CD4-positive, CD25-positive, alpha-beta regulatory T cell (primary cell): ENCODE measurements around the gene TMEM106A. TPM values are rescaled to one million over a fixed set of nuclear protein-coding genes. Genes with fewer than 3 reads are reported as not detected.

ENCODE experiments used
- ATAC-seq, 2 donors: fragments of 150-1000 bp; cut with Tn5 transposase; one replicate each; pipeline ENCODE4 v1.10.0; 2021; ENCODE audit warnings: low read depth in 2 of 2, moderate number of reproducible peaks in 2 of 2, moderate library complexity in 1 of 2
- DNase-seq, 3 donors: peaks; one replicate each; pipeline versions ENCODE4 v3.0.0 to v3.0.0-alpha.2; 2012 to 2022; ENCODE audit warnings: mixed read lengths in 1 of 3
- H3K27ac ChIP-seq: one replicate; pipeline ENCODE4 v1.7.0; 2013; ENCODE audit warnings: mild to moderate bottlenecking, low read length; ENCODE audit not compliant: insufficient read depth, poor library complexity, severe bottlenecking
- H3K27me3 ChIP-seq: one replicate; pipeline ENCODE4 v1.7.0; 2013; ENCODE audit warnings: low read length; ENCODE audit not compliant: control insufficient read depth, insufficient read depth
- H3K36me3 ChIP-seq: one replicate; pipeline ENCODE4 v1.7.0; 2013; ENCODE audit warnings: mild to moderate bottlenecking, low read length, moderate library complexity; ENCODE audit not compliant: control insufficient read depth, insufficient read depth
- H3K4me1 ChIP-seq: 2 replicates; pipeline ENCODE4 v1.7.0; 2013; ENCODE audit warnings: mild to moderate bottlenecking, low read length; ENCODE audit not compliant: insufficient read depth, control insufficient read depth, poor library complexity, severe bottlenecking
- H3K4me3 ChIP-seq: one replicate; pipeline ENCODE4 v1.7.0; 2013; ENCODE audit warnings: low read depth, mild to moderate bottlenecking, low read length, moderate library complexity
- H3K9me3 ChIP-seq, 2 experiments: 1 replicate in 1 of 2; 2 replicates in 1 of 2; pipeline ENCODE4 v1.7.0; 2013; ENCODE audit warnings: low read length in 2 of 2, mild to moderate bottlenecking in 1 of 2, moderate library complexity in 1 of 2; ENCODE audit not compliant: control insufficient read depth in 2 of 2
- H3K27ac Mint-ChIP-seq, 3 donors: one replicate each; pipeline ENCODE4 v1.8.0; 2020 to 2022; ENCODE audit warnings: mild to moderate bottlenecking in 3 of 3, mixed read lengths in 3 of 3, moderate library complexity in 2 of 3
- H3K27me3 Mint-ChIP-seq: one replicate; pipeline ENCODE4 v1.8.0; 2022; ENCODE audit warnings: mild to moderate bottlenecking, mixed read lengths
- H3K36me3 Mint-ChIP-seq: one replicate; pipeline ENCODE4 v1.8.0; 2020; ENCODE audit warnings: mixed read lengths
- H3K4me1 Mint-ChIP-seq, 4 donors: one replicate each; pipeline ENCODE4 v1.8.0; 2020 to 2022; ENCODE audit warnings: mixed read lengths in 4 of 4, mild to moderate bottlenecking in 1 of 4
- H3K4me3 Mint-ChIP-seq, 4 donors: one replicate each; pipeline ENCODE4 v1.8.0; 2020 to 2022; ENCODE audit warnings: mild to moderate bottlenecking in 4 of 4, mixed read lengths in 4 of 4, moderate library complexity in 3 of 4
- H3K9me3 Mint-ChIP-seq, 7 donors: one replicate each; pipeline ENCODE4 v1.8.0; 2020 to 2022; ENCODE audit warnings: mixed read lengths in 7 of 7, mild to moderate bottlenecking in 3 of 7, moderate library complexity in 2 of 7
- polyA plus RNA-seq, 4 donors: library from polyadenylated mRNA; unstranded; fragments of 300-500 nt; fragmentation: Illumina TruSeq; gene quantifications; one replicate each; pipeline ENCODE4 v1.2.3, GENCODE V29; 2021
- total RNA-seq: library from RNA; stranded (reverse); gene quantifications from one replicate; pipeline ENCODE4 v1.2.3, GENCODE V29; 2022

Gene TMEM106A
- total and polyA plus RNA-seq, 5 donors from 2014 or later, result 1.3 to 12.9 (median 2.5) TPM

DNA sequence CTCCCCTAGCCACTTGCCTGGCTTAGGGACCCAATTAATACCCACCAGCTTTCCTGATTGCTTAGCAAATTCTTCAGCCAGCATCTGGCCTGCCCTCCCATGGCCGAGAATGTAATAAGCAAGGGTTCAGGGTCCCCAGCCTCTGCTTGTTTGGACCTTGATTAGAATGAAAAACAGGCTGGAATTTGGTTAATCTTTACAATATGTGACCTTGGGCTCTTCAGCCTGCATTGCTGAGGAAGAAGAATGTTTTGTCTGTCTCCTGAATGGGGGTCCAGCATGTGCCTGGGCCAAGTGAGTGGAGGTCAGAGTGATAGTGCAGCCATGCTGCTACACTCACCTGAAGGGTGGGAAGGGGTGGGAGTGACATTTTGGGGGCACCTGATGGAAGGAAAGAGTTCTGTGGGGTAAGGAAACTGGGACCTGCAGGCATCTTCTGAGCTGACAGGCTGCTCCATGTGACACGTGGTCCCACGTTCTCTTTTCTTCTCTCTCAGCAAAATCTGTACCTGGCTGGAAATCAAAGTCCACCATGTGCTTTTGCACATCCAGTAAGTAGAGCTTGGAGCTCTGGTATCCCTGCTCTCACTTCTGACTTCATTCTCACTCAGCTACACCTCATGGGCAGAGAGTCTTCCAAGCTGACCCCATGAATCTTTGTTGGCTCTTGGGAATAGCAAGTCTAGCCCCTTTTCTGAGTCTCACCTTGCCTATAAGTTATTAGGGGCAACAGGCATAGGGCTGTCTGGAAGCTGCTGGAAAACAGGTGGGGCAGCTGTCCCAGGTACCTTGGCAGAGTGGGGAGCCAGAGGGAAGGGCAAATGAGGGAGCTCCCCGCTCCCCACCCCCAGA is 5.3 kb downstream of the TMEM106A start:
- no peaks in the 10 kb centered on the region for H3K9me3 Mint-ChIP-seq
- no peaks in the 10 kb centered on the region for H3K27me3 ChIP-seq
- H3K36me3 Mint-ChIP-seq, result peaks cover 29% of the 10 kb centered on the region
- peaks cover 8% of the 10 kb centered on the region for H3K36me3 ChIP-seq
- peaks cover 6 to 42% (median 27%) of the 10 kb centered on the region in 4 donors for H3K4me1 Mint-ChIP-seq
- peaks cover 15% of the 10 kb centered on the region for H3K4me1 ChIP-seq
- no peak overlapping the region for H3K27ac ChIP-seq
- no peaks in the 10 kb centered on the region for H3K9me3 ChIP-seq
- DNase-seq (no peak), ATAC-seq (no peak)
- H3K27me3 Mint-ChIP-seq, result no peaks in the 10 kb centered on the region
- H3K4me3 ChIP-seq, result no peak overlapping the region
- peak overlapping the region in 1 of 4 donors; percentile 35 for H3K4me3 Mint-ChIP-seq
- peak overlapping the region in 2 of 3 donors; percentile 42 to 65 for H3K27ac Mint-ChIP-seq

DNA sequence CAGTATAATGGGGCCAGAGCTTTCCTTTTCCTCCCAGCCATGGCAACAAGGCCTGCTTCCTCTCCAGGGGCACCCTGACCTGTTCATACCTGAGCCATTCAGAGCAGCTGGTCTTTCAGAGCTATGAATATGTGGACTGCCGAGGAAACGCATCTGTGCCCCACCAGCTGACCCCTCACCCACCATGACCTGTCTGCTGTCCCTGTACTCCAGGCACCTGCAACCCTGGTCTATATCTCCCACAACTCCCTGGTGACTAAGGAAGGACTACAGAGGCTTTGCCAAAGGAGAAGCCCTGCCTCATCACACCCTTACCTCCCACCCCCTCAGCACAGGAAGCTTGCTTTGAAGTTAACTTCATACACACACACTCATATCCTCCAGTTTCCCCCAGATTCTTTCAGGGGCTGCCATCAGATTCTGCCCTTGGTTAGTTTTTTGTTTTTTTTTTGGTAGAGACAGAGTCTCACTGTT is 6.0 kb downstream of the TMEM106A start:
- Mint-ChIP-seq H3K27me3 (no peaks in the 10 kb centered on the region), H3K36me3 (peaks cover 29% of the 10 kb centered on the region), H3K4me3 (peak overlapping the region in 2 of 4 donors; percentile 35), H3K9me3 (no peaks in the 10 kb centered on the region), H3K27ac (peak overlapping the region in 2 of 3 donors; percentile 8 to 15), H3K4me1 (peaks cover 3 to 35% (median 21%) of the 10 kb centered on the region in 4 donors)
- DNase-seq (peak in 1 of 3 donors; percentile 17), ATAC-seq (no peak)
- Histone ChIP-seq H3K9me3 (no peaks in the 10 kb centered on the region), H3K27ac (no peak overlapping the region), H3K27me3 (no peaks in the 10 kb centered on the region), H3K36me3 (peaks cover 8% of the 10 kb centered on the region), H3K4me1 (peaks cover 8% of the 10 kb centered on the region), H3K4me3 (no peak overlapping the region)

DNA sequence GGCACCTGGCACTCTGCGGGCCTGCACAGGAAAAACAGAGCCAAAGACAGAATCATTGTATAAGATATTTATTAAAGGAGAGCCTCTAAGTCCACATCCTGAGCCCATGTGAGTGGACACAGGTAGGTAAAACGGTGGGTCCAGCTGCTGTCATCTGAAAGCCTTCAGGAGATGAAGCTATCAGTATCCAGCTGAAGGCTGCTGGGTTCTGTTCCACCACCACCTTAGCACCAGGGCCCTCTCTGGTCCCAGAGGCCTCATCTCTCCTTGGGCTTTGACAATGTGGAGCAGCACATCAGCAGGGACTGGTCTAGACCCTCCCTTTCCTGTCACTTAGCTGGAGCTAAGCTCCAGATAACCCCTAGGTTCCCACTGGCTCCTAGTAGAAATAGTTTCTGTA is 7.3 kb downstream of the TMEM106A start:
- no peak overlapping the region for H3K27ac Mint-ChIP-seq
- H3K4me1 ChIP-seq, result no peaks in the 10 kb centered on the region
- no peaks in the 10 kb centered on the region for H3K9me3 ChIP-seq
- H3K36me3 ChIP-seq, result peaks cover 8% of the 10 kb centered on the region
- H3K4me3 ChIP-seq, result no peak overlapping the region
- H3K27ac ChIP-seq, result no peak overlapping the region
- DNase-seq (no peak), ATAC-seq (no peak)
- H3K36me3 Mint-ChIP-seq, result peaks cover 33% of the 10 kb centered on the region
- no peaks in the 10 kb centered on the region for H3K27me3 Mint-ChIP-seq
- H3K4me1 Mint-ChIP-seq, result peaks cover 0 to 22% (median 16%) of the 10 kb centered on the region in 4 donors
- H3K9me3 Mint-ChIP-seq, result no peaks in the 10 kb centered on the region
- H3K27me3 ChIP-seq, result no peaks in the 10 kb centered on the region
- no peak overlapping the region for H3K4me3 Mint-ChIP-seq

DNA sequence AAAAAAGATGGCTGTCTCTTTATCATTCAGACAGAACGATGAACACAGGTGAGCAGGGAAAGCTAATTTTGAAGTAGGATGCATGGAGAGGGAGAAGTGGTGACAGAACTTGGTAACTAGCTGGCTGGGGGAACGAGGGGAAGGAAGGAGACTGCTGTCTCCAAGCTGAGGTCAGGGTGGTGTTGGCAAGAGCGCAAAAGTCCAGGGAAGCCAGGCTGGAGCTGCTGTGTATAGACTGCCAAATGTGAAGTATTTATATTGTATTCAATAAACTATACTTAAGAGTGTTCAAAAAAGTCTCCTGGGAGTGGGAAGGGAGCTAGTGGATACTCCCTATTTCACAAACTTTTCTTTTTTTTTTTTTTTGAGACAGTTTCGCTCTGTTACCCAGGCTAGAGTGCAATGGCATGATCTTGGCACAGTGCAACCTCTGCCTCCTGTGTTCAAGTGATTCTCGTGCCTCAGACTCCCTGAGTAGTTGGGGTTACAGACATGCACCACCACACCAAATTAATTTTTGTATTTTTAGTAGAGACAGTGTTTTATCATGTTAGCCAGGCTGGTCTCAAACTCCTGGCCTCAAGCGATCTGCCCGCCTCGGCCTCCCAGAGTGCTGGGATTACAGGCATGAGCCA is 8.2 kb downstream of the TMEM106A start:
- ATAC-seq (no peak), DNase-seq (no peak)
- Mint-ChIP-seq H3K36me3 (peaks cover 36% of the 10 kb centered on the region), H3K4me1 (peaks cover 0 to 22% (median 16%) of the 10 kb centered on the region in 4 donors), H3K27me3 (no peaks in the 10 kb centered on the region), H3K4me3 (no peak overlapping the region), H3K27ac (no peak overlapping the region), H3K9me3 (no peaks in the 10 kb centered on the region)
- Histone ChIP-seq H3K27ac (no peak overlapping the region), H3K9me3 (no peaks in the 10 kb centered on the region), H3K36me3 (peaks cover 8% of the 10 kb centered on the region), H3K27me3 (no peaks in the 10 kb centered on the region), H3K4me3 (no peak overlapping the region), H3K4me1 (no peaks in the 10 kb centered on the region)

DNA sequence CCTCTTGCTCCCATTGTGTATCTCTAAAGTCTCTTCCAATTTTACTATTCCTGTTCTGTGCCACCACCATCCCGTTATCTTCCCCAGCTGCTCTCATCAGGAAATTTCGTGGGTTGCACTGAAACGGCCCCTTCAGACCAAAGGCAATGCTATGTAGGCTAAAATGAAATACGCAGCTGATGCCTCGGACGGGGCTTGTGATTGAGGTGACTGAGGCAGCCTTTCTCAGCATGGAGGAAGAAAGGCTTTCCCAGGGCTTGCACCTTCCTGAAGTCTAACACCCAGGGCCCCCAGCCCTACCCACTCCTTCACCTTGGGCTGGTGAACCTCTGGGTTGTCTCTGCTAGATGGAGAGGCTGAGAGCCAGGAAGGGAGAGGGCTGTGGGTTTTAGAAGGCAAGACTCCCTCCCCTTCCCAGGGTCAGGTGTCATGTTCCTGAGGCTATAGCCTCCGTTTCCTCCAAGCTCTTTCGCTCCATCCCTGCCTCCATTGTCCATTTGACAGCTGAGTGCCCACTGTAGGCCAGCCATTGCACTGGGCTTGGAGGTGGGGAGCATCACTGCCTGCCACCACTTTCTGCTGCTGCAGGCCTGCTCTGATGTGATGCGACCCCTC is 8.9 kb downstream of the TMEM106A start:
- H3K27me3 Mint-ChIP-seq, result no peaks in the 10 kb centered on the region
- no peak overlapping the region for H3K4me3 ChIP-seq
- no peaks in the 10 kb centered on the region for H3K9me3 ChIP-seq
- no peaks in the 10 kb centered on the region for H3K27me3 ChIP-seq
- no peak overlapping the region for H3K27ac ChIP-seq
- ATAC-seq (no peak), DNase-seq (no peak)
- peaks cover 32% of the 10 kb centered on the region for H3K36me3 Mint-ChIP-seq
- H3K9me3 Mint-ChIP-seq, result no peaks in the 10 kb centered on the region
- H3K27ac Mint-ChIP-seq, result peak overlapping the region in 1 of 3 donors; percentile 4
- H3K4me1 Mint-ChIP-seq, result peaks cover 0 to 21% (median 14%) of the 10 kb centered on the region in 4 donors
- H3K4me3 Mint-ChIP-seq, result no peak overlapping the region
- H3K4me1 ChIP-seq, result no peaks in the 10 kb centered on the region
- peaks cover 8% of the 10 kb centered on the region for H3K36me3 ChIP-seq

DNA sequence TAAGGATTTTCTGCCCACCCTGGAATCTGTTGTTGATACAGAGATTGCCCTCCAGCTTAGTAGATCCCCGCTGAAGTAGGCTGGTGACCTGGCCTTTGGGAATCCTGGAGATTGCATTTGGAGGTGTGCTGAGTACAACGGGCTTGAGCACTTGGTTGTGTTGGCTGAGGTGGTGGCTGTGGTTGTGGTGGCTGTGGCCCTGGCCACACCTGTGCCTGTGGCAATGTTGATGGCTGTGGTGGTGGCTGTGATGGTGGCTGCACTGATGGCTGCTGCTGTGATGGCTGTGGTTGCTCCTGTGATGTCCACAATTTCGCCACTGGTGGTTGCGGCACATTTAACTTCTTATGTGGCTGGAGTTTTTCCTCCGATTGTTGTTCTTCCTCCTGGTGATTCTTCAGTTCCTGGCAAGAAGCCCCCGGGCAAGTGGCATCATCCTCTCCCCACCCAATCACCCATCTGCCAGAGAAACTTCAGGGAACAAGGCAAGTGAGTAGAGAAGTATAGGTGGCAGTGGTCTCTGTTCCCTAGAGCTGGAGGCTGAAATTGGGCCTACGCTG is 12.6 kb downstream of the TMEM106A start:
- no peak for DNase-seq
- Mint-ChIP-seq H3K9me3 (no peaks in the 10 kb centered on the region), H3K27me3 (no peaks in the 10 kb centered on the region), H3K4me3 (no peak overlapping the region), H3K4me1 (peaks cover 0 to 7% (median 2%) of the 10 kb centered on the region in 4 donors), H3K36me3 (peaks cover 11% of the 10 kb centered on the region), H3K27ac (no peak overlapping the region)
- no peaks in the 10 kb centered on the region for H3K27me3 ChIP-seq
- no peaks in the 10 kb centered on the region for H3K9me3 ChIP-seq
- no peak overlapping the region for H3K27ac ChIP-seq
- no peak for ATAC-seq
- H3K4me3 ChIP-seq, result no peak overlapping the region
- H3K4me1 ChIP-seq, result no peaks in the 10 kb centered on the region
- H3K36me3 ChIP-seq, result no peaks in the 10 kb centered on the region

DNA sequence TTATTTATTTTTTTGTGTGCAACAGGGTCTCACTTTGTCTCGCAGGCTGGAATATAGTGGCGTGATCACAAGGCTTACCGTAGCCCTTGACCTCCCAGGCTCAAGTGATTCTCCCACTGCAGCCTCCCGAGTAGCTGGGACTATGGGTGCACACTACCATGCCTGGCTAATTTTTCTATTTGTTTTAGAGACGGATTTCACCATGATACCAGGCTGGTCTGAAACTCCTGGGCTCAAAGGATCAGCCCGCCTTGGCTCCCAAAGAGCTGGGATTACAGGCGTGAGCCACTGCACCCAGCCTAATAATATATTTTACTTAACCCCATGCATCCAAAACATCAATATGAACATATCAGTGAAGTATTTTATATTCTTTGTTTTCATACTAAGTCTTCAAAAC is 14.7 kb downstream of the TMEM106A start:
- H3K27me3 ChIP-seq, result no peaks in the 10 kb centered on the region
- ATAC-seq (no peak), DNase-seq (no peak)
- peaks cover 0 to 2% (median 0%) of the 10 kb centered on the region in 4 donors for H3K4me1 Mint-ChIP-seq
- H3K27me3 Mint-ChIP-seq, result no peaks in the 10 kb centered on the region
- peaks cover 7% of the 10 kb centered on the region for H3K36me3 Mint-ChIP-seq
- H3K9me3 Mint-ChIP-seq, result no peaks in the 10 kb centered on the region
- no peaks in the 10 kb centered on the region for H3K36me3 ChIP-seq
- H3K27ac Mint-ChIP-seq, result no peak overlapping the region
- H3K4me1 ChIP-seq, result no peaks in the 10 kb centered on the region
- H3K4me3 ChIP-seq, result no peak overlapping the region
- H3K9me3 ChIP-seq, result no peaks in the 10 kb centered on the region
- H3K27ac ChIP-seq, result no peak overlapping the region
- H3K4me3 Mint-ChIP-seq, result no peak overlapping the region
